Liver (tissue), 9 donors: ENCODE data around the gene PPARA. TPM values are rescaled to one million over a fixed set of nuclear protein-coding genes. Genes with fewer than 3 reads are reported as not detected.

Source experiments
- DNase-seq: peaks from one replicate; pipeline ENCODE4 v3.0.0-alpha.2; 2017; ENCODE audit warnings: low spot score
- H3K27ac ChIP-seq, 2 donors: one replicate each; pipeline ENCODE4 v1.7.0; 2013; ENCODE audit warnings: inconsistent platforms in 2 of 2, low read length in 2 of 2, control low read depth in 1 of 2, low read depth in 1 of 2, mild to moderate bottlenecking in 1 of 2
- H3K27me3 ChIP-seq, 4 donors: one replicate each; pipeline versions ENCODE4 v1.6.1 to v1.7.0; 2013; ENCODE audit warnings: low read length in 3 of 4, inconsistent platforms in 1 of 4, mild to moderate bottlenecking in 1 of 4, moderate library complexity in 1 of 4; ENCODE audit not compliant: control insufficient read depth in 4 of 4, insufficient read depth in 4 of 4
- H3K36me3 ChIP-seq, 4 donors: one replicate each; pipeline versions ENCODE4 v1.6.1 to v1.7.0; 2013; ENCODE audit warnings: low read length in 3 of 4, mild to moderate bottlenecking in 3 of 4, low read depth in 1 of 4, moderate library complexity in 1 of 4; ENCODE audit not compliant: control insufficient read depth in 4 of 4, insufficient read depth in 3 of 4
- H3K4me1 ChIP-seq, 4 donors: one replicate each; pipeline versions ENCODE4 v1.6.1 to v1.7.0; 2013; ENCODE audit warnings: low read length in 3 of 4, mild to moderate bottlenecking in 3 of 4, moderate library complexity in 1 of 4; ENCODE audit not compliant: control insufficient read depth in 4 of 4, insufficient read depth in 4 of 4
- H3K4me3 ChIP-seq, 3 donors: one replicate each; pipeline versions ENCODE4 v1.6.1 to v1.7.0; 2013; ENCODE audit warnings: low read length in 3 of 3, control low read depth in 1 of 3, low read depth in 1 of 3, mild to moderate bottlenecking in 1 of 3
- H3K9ac ChIP-seq, 2 donors: one replicate each; pipeline ENCODE4 v1.7.0; 2013; ENCODE audit warnings: low read length in 2 of 2, mild to moderate bottlenecking in 2 of 2, moderate library complexity in 2 of 2, control low read depth in 1 of 2, low read depth in 1 of 2
- H3K9me3 ChIP-seq, 4 donors: one replicate each; pipeline versions ENCODE4 v1.6.1 to v1.7.0; 2013; ENCODE audit warnings: low read length in 3 of 4; ENCODE audit not compliant: control insufficient read depth in 4 of 4
- ATF3 ChIP-seq: IDR thresholded peaks from 2 replicates; pipeline ENCODE4 v1.6.1; 2016; ENCODE audit warnings: antibody characterized with exemption
- EGR1 ChIP-seq, 2 donors: IDR thresholded peaks; 2 replicates each; pipeline ENCODE4 v1.6.1; 2016 to 2018; ENCODE audit warnings: antibody characterized with exemption in 2 of 2, low read depth in 2 of 2
- FOXA1 ChIP-seq: IDR thresholded peaks from 2 replicates; pipeline ENCODE4 v1.6.1; 2016; ENCODE audit warnings: antibody characterized with exemption
- FOXA2 ChIP-seq: IDR thresholded peaks from 2 replicates; pipeline ENCODE4 v1.6.1; 2016; ENCODE audit warnings: antibody characterized with exemption
- GABPA ChIP-seq, 2 donors: IDR thresholded peaks in 1 of 2; conservative IDR thresholded peaks in 1 of 2; 2 replicates each; pipeline ENCODE4 v1.6.1; 2016; ENCODE audit warnings: antibody characterized with exemption in 2 of 2, mild to moderate bottlenecking in 1 of 2, moderate library complexity in 1 of 2
- HNF4A ChIP-seq, 2 donors: conservative IDR thresholded peaks; 2 replicates each; pipeline ENCODE4 v1.6.1; 2016; ENCODE audit warnings: antibody characterized with exemption in 2 of 2, mild to moderate bottlenecking in 2 of 2
- HNF4G ChIP-seq: IDR thresholded peaks from 2 replicates; pipeline ENCODE4 v1.6.1; 2016; ENCODE audit warnings: antibody characterized with exemption
- JUND ChIP-seq, 2 donors: IDR thresholded peaks; 2 replicates each; pipeline ENCODE4 v1.6.1; 2016; ENCODE audit warnings: antibody characterized with exemption in 2 of 2
- MAX ChIP-seq: IDR thresholded peaks from 2 replicates; pipeline ENCODE4 v1.6.1; 2016; ENCODE audit warnings: antibody characterized with exemption
- NR2F2 ChIP-seq: IDR thresholded peaks from 2 replicates; pipeline ENCODE4 v1.6.1; 2016; ENCODE audit warnings: antibody characterized with exemption
- RAD21 ChIP-seq, 2 donors: IDR thresholded peaks; 2 replicates each; pipeline ENCODE4 v1.6.1; 2016; ENCODE audit warnings: antibody characterized with exemption in 2 of 2, mild to moderate bottlenecking in 2 of 2
- REST ChIP-seq: IDR thresholded peaks from 2 replicates; pipeline ENCODE4 v1.6.1; 2016; ENCODE audit warnings: antibody characterized with exemption, mild to moderate bottlenecking
- RXRA ChIP-seq, 2 donors: IDR thresholded peaks; 2 replicates each; pipeline ENCODE4 v1.6.1; 2017 to 2018; ENCODE audit warnings: antibody characterized with exemption in 2 of 2, mild to moderate bottlenecking in 1 of 2
- SP1 ChIP-seq: IDR thresholded peaks from 2 replicates; pipeline ENCODE4 v1.6.1; 2018; ENCODE audit warnings: antibody characterized with exemption, mild to moderate bottlenecking
- TAF1 ChIP-seq: conservative IDR thresholded peaks from 2 replicates; pipeline ENCODE4 v1.6.1; 2016; ENCODE audit warnings: antibody characterized with exemption, mild to moderate bottlenecking
- YY1 ChIP-seq: IDR thresholded peaks from 2 replicates; pipeline ENCODE4 v1.6.1; 2016; ENCODE audit warnings: antibody characterized with exemption, mild to moderate bottlenecking
- ZBTB33 ChIP-seq: IDR thresholded peaks from 2 replicates; pipeline ENCODE4 v1.6.1; 2016; ENCODE audit warnings: antibody characterized with exemption
- WGBS: extraction: QIAGEN DNeasy Blood & Tissue Kit; methylation state at CpG from one replicate; pipeline ENCODE4 v1.1.7; 2013; 5-methylcytosine and 5-hydroxymethylcytosine counted together
- polyA plus RNA-seq, 2 donors: library from polyadenylated mRNA; stranded (reverse) in 1 of 2; unstranded in 1 of 2; fragments of 200-250 nt in 1 of 2; fragments of >200 nt in 1 of 2; fragmentation: Nextera tagmentation in 1 of 2; extraction: Ambion mirVana in 1 of 2; gene quantifications; one replicate each; pipeline versions ENCODE4 v1.2.1 to v1.2.3, GENCODE V29; 2013 to 2015
- total RNA-seq, 2 donors: library from RNA; depleted of rRNA; stranded (reverse); fragments of >200 nt; gene quantifications; one replicate each; pipeline ENCODE4 v1.2.3, GENCODE V29; 2014
- donor health status: healthy.
- donor health status: healthy.
- donor health status: healthy.
- donor health status: healthy.
- donor health status: healthy.

PPARA gene
- total and polyA plus RNA-seq, 4 donors = 31.2 to 78.8 (median 41.3) TPM

- Histone ChIP-seq H3K9ac (no peak overlapping the region), H3K27me3 (no peaks in the 10 kb centered on the region), H3K27ac (peak overlapping the region in 1 of 2 donors; percentile 33), H3K4me1 (peaks cover 16 to 42% (median 30%) of the 10 kb centered on the region in 4 donors), H3K4me3 (no peak overlapping the region), H3K36me3 (no peaks in the 10 kb centered on the region), H3K9me3 (no peaks in the 10 kb centered on the region)
- WGBS = 95% methylated on average over 13 of the region's 13 CpGs
- no peak for TF ChIP-seq HNF4G
- TF ChIP-seq FOXA1 = no peak
- no peak for TF ChIP-seq HNF4A (conservative IDR thresholded peaks at IDR 0.05)
- TF ChIP-seq YY1 = no peak
- TF ChIP-seq ATF3 = no peak
- TF ChIP-seq NR2F2 = no peak
- TF ChIP-seq RXRA (IDR thresholded peaks at IDR 0.05) = no peak
- no peak for TF ChIP-seq RAD21 (IDR thresholded peaks at IDR 0.05)
- TF ChIP-seq TAF1 = no peak
- no peak for TF ChIP-seq FOXA2
- no peak for TF ChIP-seq JUND (IDR thresholded peaks at IDR 0.05)
- TF ChIP-seq EGR1 (IDR thresholded peaks at IDR 0.05; ENCODE audit: low read depth in 2 of 2) = no peak
- no peak for TF ChIP-seq GABPA (IDR thresholded peaks at IDR 0.05 in 1 of 2, conservative IDR thresholded peaks at IDR 0.05 in 1 of 2)
- TF ChIP-seq MAX = no peak
- no peak for TF ChIP-seq SP1
- TF ChIP-seq REST = no peak
- DNase-seq = no peak
These were observed 23.4 kb upstream of the PPARA start for GRCh38 chr22:46126853-46127385.

GRCh38 chr22:46127556-46127955 is 22.8 kb upstream of the PPARA start:
- Histone ChIP-seq H3K9ac (no peak overlapping the region), H3K9me3 (no peaks in the 10 kb centered on the region), H3K4me3 (no peak overlapping the region), H3K27ac (no peak overlapping the region), H3K4me1 (peaks cover 16 to 47% (median 31%) of the 10 kb centered on the region in 4 donors), H3K36me3 (no peaks in the 10 kb centered on the region), H3K27me3 (no peaks in the 10 kb centered on the region)
- no peak for DNase-seq
- whole genome bisulfite sequencing = 95% methylated on average over 10 of the region's 10 CpGs
- TF ChIP-seq ZBTB33 (no peak), RXRA (IDR thresholded peaks at IDR 0.05) (no peak), REST (no peak), EGR1 (IDR thresholded peaks at IDR 0.05; ENCODE audit: low read depth in 2 of 2) (no peak)
